Measurements from ENCODE around the gene MYL5.

MYL5 gene

GRCh38 chr4:628311-628741 lies 46.0 kb upstream of the MYL5 start:
- TF ChIP-seq CTCF (IDR thresholded peaks at IDR 0.05; ENCODE audit: insufficient read depth, low read length, missing control alignments), result no peak
- ChIA-PET POLR2A (no interaction called here), CTCF (no interaction called here)
- DNase-seq (ENCODE audit: low read depth, low spot score), result no peak
- no peak overlapping the region for H3K4me3 ChIP-seq (ENCODE audit: low read depth, low read length)

GRCh38 chr4:628821-629635 lies 45.3 kb upstream of the MYL5 start:
- no peak for DNase-seq (ENCODE audit: low read depth, low spot score)
- ChIA-PET CTCF (no interaction called here), POLR2A (no interaction called here)
- no peak for TF ChIP-seq CTCF (IDR thresholded peaks at IDR 0.05; ENCODE audit: insufficient read depth, low read length, missing control alignments)
- no peak overlapping the region for H3K4me3 ChIP-seq (ENCODE audit: low read depth, low read length)

- CTCF ChIA-PET, result no interaction called here
- POLR2A ChIA-PET, result no interaction called here
- no peak for DNase-seq (ENCODE audit: low read depth, low spot score)
- no peak overlapping the region for H3K4me3 ChIP-seq (ENCODE audit: low read depth, low read length)
- TF ChIP-seq CTCF (IDR thresholded peaks at IDR 0.05; ENCODE audit: insufficient read depth, low read length, missing control alignments), result no peak
These were observed 44.8 kb upstream of the MYL5 start for GRCh38 chr4:629636-629914.

- no peak for TF ChIP-seq CTCF (IDR thresholded peaks at IDR 0.05; ENCODE audit: insufficient read depth, low read length, missing control alignments)
- ChIA-PET CTCF (no interaction called here), POLR2A (no interaction called here)
- H3K4me3 ChIP-seq (ENCODE audit: low read depth, low read length), result no peak overlapping the region
- no peak for DNase-seq (ENCODE audit: low read depth, low spot score)
These were observed 44.3 kb upstream of the MYL5 start for GRCh38 chr4:629915-630641.

- CTCF ChIA-PET, result no interaction called here
- TF ChIP-seq CTCF (IDR thresholded peaks at IDR 0.05; ENCODE audit: insufficient read depth, low read length, missing control alignments), result no peak
- POLR2A ChIA-PET, result no interaction called here
- DNase-seq (ENCODE audit: low read depth, low spot score), result no peak
- H3K4me3 ChIP-seq (ENCODE audit: low read depth, low read length), result no peak overlapping the region
These were observed 43.7 kb upstream of the MYL5 start for GRCh38 chr4:630656-631055.

GRCh38 chr4:632196-632790 lies 42.0 kb upstream of the MYL5 start:
- ChIA-PET CTCF (no interaction called here), POLR2A (no interaction called here)
- no peak overlapping the region for H3K4me3 ChIP-seq (ENCODE audit: low read depth, low read length)
- no peak for TF ChIP-seq CTCF (IDR thresholded peaks at IDR 0.05; ENCODE audit: insufficient read depth, low read length, missing control alignments)
- DNase-seq (ENCODE audit: low read depth, low spot score), result no peak

Measured in AG04449 (cell line).